Posterior cingulate gyrus (tissue), 11 donors: ENCODE data around the gene SSBP4.

Experiments used
- DNase-seq, 10 donors: peaks; one replicate each; pipeline versions ENCODE4 v3.0.0 to v3.0.0-alpha.2; 2020 to 2021; ENCODE audit warnings: mixed read lengths in 3 of 10
- intact Hi-C: fragments of 100-400 bp; cut with DNase I; formaldehyde crosslinking; loops from one replicate; pipeline ENCODE4 v1.15.1; 2023

The SSBP4 gene

GRCh38 chr19:18477974-18478373 is 58.8 kb downstream of the SSBP4 start:
- intact Hi-C loops = no loop called here

GRCh38 chr19:18478545-18479311 is 59.5 kb downstream of the SSBP4 start:
- DNase-seq = peak in 4 of 10 donors; percentile 38 to 92 (median 60)
- intact Hi-C loops = no loop called here

More at GRCh38 chr19:18477974-18478373, 58.8 kb downstream of the SSBP4 start:
- no peak for DNase-seq

GRCh38 chr19:18480006-18480691 is 61.0 kb downstream of the SSBP4 start:
- DNase-seq = no peak
- intact Hi-C loops = no loop called here

- intact Hi-C loops = no loop called here
Measured at GRCh38 chr19:18481505-18482222, 62.5 kb downstream of the SSBP4 start.

GRCh38 chr19:18483119-18483890 is 64.1 kb downstream of the SSBP4 start:
- DNase-seq = no peak
- intact Hi-C loops = no loop called here

More at GRCh38 chr19:18481505-18482222, 62.5 kb downstream of the SSBP4 start:
- no peak for DNase-seq
